Spleen (tissue), 11 donors: Measurements from ENCODE around the gene NXPE1. TPM values are rescaled to one million over a fixed set of nuclear protein-coding genes. Genes with fewer than 3 reads are reported as not detected.

Source experiments
- DNase-seq: peaks from one replicate; pipeline ENCODE4 v3.0.0-alpha.2; 2020
- H3K27ac ChIP-seq, 8 donors: fragments of 200-600 bp; sonication (generic) in 7 of 8; 1 replicate in 4 of 8; 2 replicates in 4 of 8; pipeline versions ENCODE4 v1.5.0 to v1.8.0; 2016 to 2021; ENCODE audit warnings: inconsistent platforms in 4 of 8, mild to moderate bottlenecking in 4 of 8, moderate library complexity in 1 of 8
- H3K27me3 ChIP-seq, 7 donors: fragments of 200-600 bp; sonication (generic) in 6 of 7; replicated peaks in 1 of 7; 1 replicate in 4 of 7; 2 replicates in 3 of 7; pipeline versions ENCODE4 v1.5.0 to v1.8.0; 2016 to 2021; ENCODE audit warnings: inconsistent platforms in 3 of 7, mild to moderate bottlenecking in 1 of 7
- H3K36me3 ChIP-seq, 6 donors: fragments of 200-600 bp; sonication (generic) in 5 of 6; 1 replicate in 4 of 6; 2 replicates in 2 of 6; pipeline versions ENCODE4 v1.5.0 to v1.8.0; 2016 to 2021; ENCODE audit warnings: inconsistent platforms in 2 of 6
- H3K4me1 ChIP-seq, 6 donors: fragments of 200-600 bp; sonication (generic) in 5 of 6; 1 replicate in 3 of 6; 2 replicates in 3 of 6; pipeline versions ENCODE4 v1.5.0 to v1.8.0; 2016 to 2021; ENCODE audit warnings: inconsistent platforms in 3 of 6
- H3K4me3 ChIP-seq, 8 donors: fragments of 200-600 bp; sonication (generic) in 7 of 8; 1 replicate in 4 of 8; 2 replicates in 4 of 8; pipeline versions ENCODE4 v1.5.0 to v1.8.0; 2016 to 2021; ENCODE audit warnings: inconsistent platforms in 4 of 8, mild to moderate bottlenecking in 4 of 8, moderate library complexity in 2 of 8
- H3K9me3 ChIP-seq, 8 donors: fragments of 200-600 bp; sonication (generic) in 7 of 8; 1 replicate in 4 of 8; 2 replicates in 4 of 8; pipeline versions ENCODE4 v1.5.0 to v1.8.0; 2016 to 2021; ENCODE audit warnings: inconsistent platforms in 4 of 8
- CTCF ChIP-seq, 11 experiments: fragments of 200-600 bp in 7 of 11; fragments of 450-650 bp in 4 of 11; sonication (generic) in 4 of 11; IDR thresholded peaks in 8 of 11; conservative IDR thresholded peaks in 3 of 11; 1 replicate in 7 of 11; 2 replicates in 4 of 11; pipeline versions ENCODE4 v1.4.0 to v1.8.0; 2016 to 2021; ENCODE audit warnings: antibody characterized with exemption in 11 of 11, inconsistent platforms in 4 of 11, mild to moderate bottlenecking in 1 of 11
- POLR2A ChIP-seq, 3 donors: fragments of 450-650 bp; IDR thresholded peaks; one replicate each; pipeline ENCODE4 v1.5.1; 2017; ENCODE audit warnings: antibody characterized with exemption in 3 of 3, mild to moderate bottlenecking in 1 of 3
- POLR2AphosphoS5 ChIP-seq, 3 donors: sonication (generic); formaldehyde crosslinking; IDR thresholded peaks; one replicate each; pipeline ENCODE4 v1.5.1; 2017; ENCODE audit warnings: antibody characterized with exemption in 3 of 3
- WGBS, 5 donors: extraction: QIAGEN DNeasy Blood & Tissue Kit in 3 of 5; methylation state at CpG; one replicate each; pipeline versions ENCODE4 v1.1.5 to v1.1.7; 2013 to 2018; 5-methylcytosine and 5-hydroxymethylcytosine counted together
- intact Hi-C: fragments of 100-400 bp; cut with DNase I; formaldehyde crosslinking; loops from one replicate; pipeline ENCODE4 v1.15.0; 2023; ENCODE audit warnings: low total_unique reads
- polyA plus RNA-seq, 3 donors: library from polyadenylated mRNA; stranded (reverse); fragments of 200-250 nt; gene quantifications; one replicate each; pipeline ENCODE4 v1.2.1, GENCODE V29; 2013
- total RNA-seq, 7 donors: library from RNA; depleted of rRNA in 3 of 7; stranded (reverse); fragments of >200 nt in 3 of 7; fragmentation: NEBNext Ultra II Directional in 4 of 7; extraction: Animal tissue kit (Norgen Biotek cat#: 25700) in 4 of 7; gene quantifications; one replicate each; pipeline versions ENCODE4 v1.1.0 to v1.2.1, GENCODE V29; 2016 to 2021
- donor health status: healthy with polysubstance abuse.
- donor health status: DM: no; HTN: no; CAD: no; lungs with moderate emphysema.
- donor health status: DM: no; HTN: no; CAD: no.
- donor health status: Bipolar disorder and iron deficiency.
- donor health status: healthy.
- donor health status: DM: no; HTN: no; CAD: no.
- donor health status: DM: yes; HTN: yes; CAD: no.

NXPE1 gene
- total and polyA plus RNA-seq, 10 donors: 0.46 TPM; not detected in 9

GRCh38 chr11:114522818-114523217, 36.9 kb downstream of the NXPE1 start:
- peaks cover 0 to 30% (median 20%) of the 10 kb centered on the region in 8 donors for H3K9me3 ChIP-seq
- H3K4me3 ChIP-seq: no peak overlapping the region
- H3K27ac ChIP-seq: no peak overlapping the region
- DNase-seq: no peak
- no peaks in the 10 kb centered on the region for H3K4me1 ChIP-seq
- TF ChIP-seq CTCF (IDR thresholded peaks at IDR 0.05 in 8 of 11, conservative IDR thresholded peaks at IDR 0.05 in 3 of 11) (no peak), POLR2AphosphoS5 (IDR thresholded peaks at IDR 0.05) (no peak), POLR2A (IDR thresholded peaks at IDR 0.05) (no peak)
- H3K36me3 ChIP-seq: no peaks in the 10 kb centered on the region
- intact Hi-C loops: no loop called here
- 55 to 79% (median 70%) methylated on average over 2 of the region's 2 CpGs for WGBS, 5 donors
- no peaks in the 10 kb centered on the region for H3K27me3 ChIP-seq

- no peak overlapping the region for H3K27ac ChIP-seq
- H3K4me1 ChIP-seq: peaks cover 0 to 3% (median 0%) of the 10 kb centered on the region in 6 donors
- TF ChIP-seq POLR2AphosphoS5 (IDR thresholded peaks at IDR 0.05) (no peak), POLR2A (IDR thresholded peaks at IDR 0.05) (no peak), CTCF (IDR thresholded peaks at IDR 0.05 in 8 of 11, conservative IDR thresholded peaks at IDR 0.05 in 3 of 11) (no peak)
- intact Hi-C loops: no loop called here
- H3K4me3 ChIP-seq: no peak overlapping the region
- peaks cover 0 to 2% (median 0%) of the 10 kb centered on the region in 8 donors for H3K9me3 ChIP-seq
- no peaks in the 10 kb centered on the region for H3K27me3 ChIP-seq
- WGBS, 5 donors: 75 to 90% (median 85%) methylated on average over 2 of the region's 2 CpGs
- no peak for DNase-seq
- no peaks in the 10 kb centered on the region for H3K36me3 ChIP-seq
Measured at GRCh38 chr11:114511538-114511937, 48.1 kb downstream of the NXPE1 start.

GRCh38 chr11:114511079-114511478, 48.6 kb downstream of the NXPE1 start:
- no peak for TF ChIP-seq POLR2AphosphoS5 (IDR thresholded peaks at IDR 0.05)
- DNase-seq: no peak
- Histone ChIP-seq H3K36me3 (no peaks in the 10 kb centered on the region), H3K27ac (no peak overlapping the region), H3K27me3 (no peaks in the 10 kb centered on the region), H3K4me3 (no peak overlapping the region), H3K9me3 (peaks cover 0 to 2% (median 0%) of the 10 kb centered on the region in 8 donors), H3K4me1 (peaks cover 0 to 3% (median 0%) of the 10 kb centered on the region in 6 donors)
- intact Hi-C loops: no loop called here
- 79 to 89% (median 88%) methylated on average over 7 of the region's 7 CpGs for WGBS, 5 donors

- TF ChIP-seq POLR2A (IDR thresholded peaks at IDR 0.05) (no peak), POLR2AphosphoS5 (IDR thresholded peaks at IDR 0.05) (no peak), CTCF (IDR thresholded peaks at IDR 0.05 in 8 of 11, conservative IDR thresholded peaks at IDR 0.05 in 3 of 11) (no peak)
- no peak for DNase-seq
- no peak overlapping the region for H3K4me3 ChIP-seq
- intact Hi-C loops: no loop called here
- peaks cover 0 to 7% (median 0%) of the 10 kb centered on the region in 7 donors for H3K27me3 ChIP-seq
- H3K4me1 ChIP-seq: no peaks in the 10 kb centered on the region
- H3K27ac ChIP-seq: no peak overlapping the region
- no peaks in the 10 kb centered on the region for H3K9me3 ChIP-seq
- 50 to 78% (median 63%) methylated on average over 1 of the region's 1 CpG for WGBS, 5 donors
- H3K36me3 ChIP-seq: no peaks in the 10 kb centered on the region
Measured at GRCh38 chr11:114501901-114502300, 57.8 kb downstream of the NXPE1 start.

GRCh38 chr11:114499756-114500155, 59.9 kb downstream of the NXPE1 start:
- Histone ChIP-seq H3K9me3 (no peaks in the 10 kb centered on the region), H3K4me3 (no peak overlapping the region), H3K27ac (no peak overlapping the region), H3K4me1 (no peaks in the 10 kb centered on the region), H3K36me3 (no peaks in the 10 kb centered on the region), H3K27me3 (peaks cover 0 to 7% (median 0%) of the 10 kb centered on the region in 7 donors)
- no peak for DNase-seq
- intact Hi-C loops: no loop called here
- TF ChIP-seq POLR2A (IDR thresholded peaks at IDR 0.05): no peak
- no peak for TF ChIP-seq POLR2AphosphoS5 (IDR thresholded peaks at IDR 0.05)
- no peak for TF ChIP-seq CTCF (IDR thresholded peaks at IDR 0.05 in 8 of 11, conservative IDR thresholded peaks at IDR 0.05 in 3 of 11)
